GM19395 (cell line): Measurements from ENCODE around the gene TTC13.

Source experiments
- ATAC-seq: cut with Tn5 transposase; IDR thresholded peaks from one replicate; pipeline ENCODE4 v1.9.1; 2021; ENCODE audit warnings: mild to moderate bottlenecking, moderate library complexity; ENCODE audit not compliant: unreplicated experiment

The TTC13 gene

GRCh38 chr1:230857822-230858221, 120.8 kb downstream of the TTC13 start:
- no peak for ATAC-seq

GRCh38 chr1:230857077-230857476, 121.6 kb downstream of the TTC13 start:
- ATAC-seq = no peak
